HEK293 (cell line): ENCODE data around the gene AHRR.
A peak's percentile ranks its signal among the peaks of the same experiment; 100 is the strongest.

Experiments
- BCL11B ChIP-seq: fragments of 450-650 bp; formaldehyde crosslinking; IDR thresholded peaks from 2 replicates; pipeline ENCODE4 v1.5.1; 2016; ENCODE audit warnings: low read depth, missing biosample characterization, missing genetic modification characterization
- EGR2 ChIP-seq: fragments of 450-650 bp; formaldehyde crosslinking; IDR thresholded peaks from 2 replicates; pipeline ENCODE4 v1.5.1; 2016; ENCODE audit warnings: low read depth, missing biosample characterization, missing genetic modification characterization
- GLIS2 ChIP-seq: fragments of 450-650 bp; formaldehyde crosslinking; IDR thresholded peaks from 2 replicates; pipeline ENCODE4 v1.5.1; 2016; ENCODE audit warnings: missing biosample characterization, missing genetic modification characterization
- KLF9 ChIP-seq: fragments of 450-650 bp; formaldehyde crosslinking; IDR thresholded peaks from 2 replicates; pipeline ENCODE4 v1.5.1; 2016; ENCODE audit warnings: missing biosample characterization, missing genetic modification characterization, low read depth
- MZF1 ChIP-seq: fragments of 450-650 bp; formaldehyde crosslinking; IDR thresholded peaks from 2 replicates; pipeline ENCODE4 v1.5.1; 2017; ENCODE audit warnings: missing biosample characterization, missing genetic modification characterization, borderline replicate concordance
- OSR2 ChIP-seq: fragments of 450-650 bp; formaldehyde crosslinking; IDR thresholded peaks from 2 replicates; pipeline ENCODE4 v1.5.1; 2016; ENCODE audit warnings: missing biosample characterization, missing genetic modification characterization
- PRDM1 ChIP-seq: fragments of 450-650 bp; formaldehyde crosslinking; IDR thresholded peaks from 2 replicates; pipeline ENCODE4; 2016; ENCODE audit warnings: missing biosample characterization, missing genetic modification characterization
- SALL2 ChIP-seq: fragments of 450-650 bp; formaldehyde crosslinking; IDR thresholded peaks from 2 replicates; pipeline ENCODE4 v1.5.0; 2017; ENCODE audit warnings: missing biosample characterization, mild to moderate bottlenecking, missing genetic modification characterization, borderline replicate concordance
- SP7 ChIP-seq: fragments of 450-650 bp; formaldehyde crosslinking; IDR thresholded peaks from 2 replicates; pipeline ENCODE4 v1.5.1; 2016; ENCODE audit warnings: missing biosample characterization, missing genetic modification characterization
- ZBTB48 ChIP-seq: fragments of 450-650 bp; formaldehyde crosslinking; IDR thresholded peaks from 2 replicates; pipeline ENCODE4 v1.5.1; 2016; ENCODE audit warnings: missing biosample characterization, missing genetic modification characterization
- ZBTB8A ChIP-seq: fragments of 450-650 bp; formaldehyde crosslinking; IDR thresholded peaks from 2 replicates; pipeline ENCODE4 v1.5.1; 2016; ENCODE audit warnings: missing biosample characterization, missing genetic modification characterization
- ZFP69B ChIP-seq: fragments of 450-650 bp; formaldehyde crosslinking; IDR thresholded peaks from 2 replicates; pipeline ENCODE4 v1.5.1; 2016; ENCODE audit warnings: missing biosample characterization, missing genetic modification characterization
- ZIC2 ChIP-seq: fragments of 450-650 bp; formaldehyde crosslinking; IDR thresholded peaks from 2 replicates; pipeline ENCODE4 v1.5.1; 2016; ENCODE audit warnings: missing biosample characterization, missing genetic modification characterization
- ZNF366 ChIP-seq: fragments of 450-650 bp; formaldehyde crosslinking; conservative IDR thresholded peaks from 2 replicates; pipeline ENCODE4 v1.5.1; 2016; ENCODE audit warnings: missing biosample characterization, missing genetic modification characterization
- ZNF423 ChIP-seq: fragments of 450-650 bp; formaldehyde crosslinking; IDR thresholded peaks from 2 replicates; pipeline ENCODE4 v1.5.1; 2016; ENCODE audit warnings: missing biosample characterization, missing genetic modification characterization
- ZNF521 ChIP-seq: fragments of 450-650 bp; formaldehyde crosslinking; IDR thresholded peaks from 2 replicates; pipeline ENCODE4 v1.5.1; 2017; ENCODE audit warnings: missing biosample characterization, mild to moderate bottlenecking, missing genetic modification characterization
- ZNF600 ChIP-seq: fragments of 450-650 bp; formaldehyde crosslinking; IDR thresholded peaks from 2 replicates; pipeline ENCODE4 v1.5.1; 2016; ENCODE audit warnings: missing biosample characterization, missing genetic modification characterization
- ZNF670 ChIP-seq: fragments of 450-650 bp; formaldehyde crosslinking; IDR thresholded peaks from 2 replicates; pipeline ENCODE4 v1.5.1; 2016; ENCODE audit warnings: missing biosample characterization, missing genetic modification characterization, low read depth
- ZNF747 ChIP-seq: fragments of 450-650 bp; formaldehyde crosslinking; IDR thresholded peaks from 2 replicates; pipeline ENCODE4 v1.5.1; 2016; ENCODE audit warnings: missing biosample characterization, missing genetic modification characterization
- ZNF777 ChIP-seq: fragments of 450-650 bp; formaldehyde crosslinking; IDR thresholded peaks from 2 replicates; pipeline ENCODE4 v1.5.1; 2017; ENCODE audit warnings: missing biosample characterization, missing genetic modification characterization, borderline replicate concordance
- TF ChIP-seq, protein P1 (sequence below): fragments of 450-650 bp; formaldehyde crosslinking; IDR thresholded peaks from 2 replicates; pipeline ENCODE4 v1.5.1; 2017; ENCODE audit warnings: missing biosample characterization, missing genetic modification characterization
- TF ChIP-seq, protein P2 (sequence below): fragments of 450-650 bp; formaldehyde crosslinking; IDR thresholded peaks from 2 replicates; pipeline ENCODE4 v1.5.1; 2016; ENCODE audit warnings: missing biosample characterization, missing genetic modification characterization
- TF ChIP-seq, protein P3 (sequence below): fragments of 450-650 bp; formaldehyde crosslinking; IDR thresholded peaks from 2 replicates; pipeline ENCODE4 v1.5.1; 2017; ENCODE audit warnings: missing biosample characterization, mild to moderate bottlenecking, missing genetic modification characterization, moderate library complexity
- TF ChIP-seq, protein P4 (sequence below): fragments of 450-650 bp; formaldehyde crosslinking; IDR thresholded peaks from 2 replicates; pipeline ENCODE4 v1.5.1; 2016; ENCODE audit warnings: missing biosample characterization, missing genetic modification characterization
- TF ChIP-seq, protein P5 (sequence below): fragments of 450-650 bp; formaldehyde crosslinking; IDR thresholded peaks from 2 replicates; pipeline ENCODE4 v1.5.1; 2016; ENCODE audit warnings: missing biosample characterization, missing genetic modification characterization
- TF ChIP-seq, protein P6 (sequence below): fragments of 450-650 bp; formaldehyde crosslinking; IDR thresholded peaks from 2 replicates; pipeline ENCODE4 v1.5.1; 2017; ENCODE audit warnings: missing biosample characterization, missing genetic modification characterization

The AHRR gene

DNA sequence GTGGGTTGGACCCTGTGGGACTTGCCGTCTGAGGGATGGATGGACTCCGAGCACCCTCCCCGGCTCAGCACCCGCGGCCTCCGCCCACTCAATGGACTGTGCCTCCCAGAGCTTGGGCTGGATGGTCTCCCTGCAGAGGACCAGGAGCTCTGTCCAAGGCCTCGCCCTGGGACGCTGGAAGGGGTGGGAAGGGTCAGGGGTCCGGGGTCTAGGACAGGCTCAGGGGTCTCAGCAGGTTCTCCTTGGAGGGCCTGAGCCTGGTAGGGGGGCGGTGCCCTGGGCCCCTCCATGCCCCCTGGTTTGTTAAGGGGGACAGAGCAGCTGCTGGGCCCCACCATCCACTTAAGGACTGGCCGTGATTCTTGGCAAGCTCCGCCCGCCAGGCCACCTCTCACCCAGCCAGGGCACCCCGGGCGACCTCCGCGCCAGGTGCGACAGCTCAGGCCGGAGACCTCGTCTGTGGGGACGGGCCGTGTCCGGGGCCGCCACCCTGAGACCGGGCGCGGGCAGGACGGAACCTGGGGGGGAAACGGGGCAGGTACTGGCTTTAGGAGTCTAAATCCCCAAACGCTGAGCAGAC, 150.7 kb downstream of the AHRR start (continued):
- TF ChIP-seq, protein P1, sequence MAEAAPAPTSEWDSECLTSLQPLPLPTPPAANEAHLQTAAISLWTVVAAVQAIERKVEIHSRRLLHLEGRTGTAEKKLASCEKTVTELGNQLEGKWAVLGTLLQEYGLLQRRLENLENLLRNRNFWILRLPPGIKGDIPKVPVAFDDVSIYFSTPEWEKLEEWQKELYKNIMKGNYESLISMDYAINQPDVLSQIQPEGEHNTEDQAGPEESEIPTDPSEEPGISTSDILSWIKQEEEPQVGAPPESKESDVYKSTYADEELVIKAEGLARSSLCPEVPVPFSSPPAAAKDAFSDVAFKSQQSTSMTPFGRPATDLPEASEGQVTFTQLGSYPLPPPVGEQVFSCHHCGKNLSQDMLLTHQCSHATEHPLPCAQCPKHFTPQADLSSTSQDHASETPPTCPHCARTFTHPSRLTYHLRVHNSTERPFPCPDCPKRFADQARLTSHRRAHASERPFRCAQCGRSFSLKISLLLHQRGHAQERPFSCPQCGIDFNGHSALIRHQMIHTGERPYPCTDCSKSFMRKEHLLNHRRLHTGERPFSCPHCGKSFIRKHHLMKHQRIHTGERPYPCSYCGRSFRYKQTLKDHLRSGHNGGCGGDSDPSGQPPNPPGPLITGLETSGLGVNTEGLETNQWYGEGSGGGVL (tag by site-specific recombination) = peak; percentile 54; the same call in 1 of the 2 replicates
- TF ChIP-seq ZBTB48 (peak; percentile 59; the same call in 1 of the 2 replicates), ZNF777 (tag by site-specific recombination) (no peak), ZBTB8A (peak; percentile 35; the same call in 1 of the 2 replicates), ZNF600 (tag by site-specific recombination) (no peak), ZNF521 (tag by site-specific recombination) (no peak), ZNF423 (tag by site-specific recombination) (no peak), BCL11B (tag by site-specific recombination) (0 out of 2 replicates have a peak, but pooled peaks have one; percentile 21), ZIC2 (tag by site-specific recombination) (peak; percentile 18; the same call in 1 of the 2 replicates), PRDM1 (tag by site-specific recombination) (no peak), ZNF747 (no peak), GLIS2 (tag by site-specific recombination) (peak; percentile 95), OSR2 (tag by site-specific recombination) (no peak), SALL2 (tag by site-specific recombination) (no peak), ZNF670 (tag by site-specific recombination) (no peak), ZNF366 (tag by site-specific recombination) (no peak), SP7 (tag by site-specific recombination) (peak; percentile 43; the same call in 1 of the 2 replicates), EGR2 (tag by site-specific recombination) (peak; percentile 60), KLF9 (tag by site-specific recombination) (peak; percentile 67), MZF1 (peak; percentile 53; the same call in 1 of the 2 replicates), ZFP69B (tag by site-specific recombination) (peak; percentile 100)
- TF ChIP-seq, protein P2, sequence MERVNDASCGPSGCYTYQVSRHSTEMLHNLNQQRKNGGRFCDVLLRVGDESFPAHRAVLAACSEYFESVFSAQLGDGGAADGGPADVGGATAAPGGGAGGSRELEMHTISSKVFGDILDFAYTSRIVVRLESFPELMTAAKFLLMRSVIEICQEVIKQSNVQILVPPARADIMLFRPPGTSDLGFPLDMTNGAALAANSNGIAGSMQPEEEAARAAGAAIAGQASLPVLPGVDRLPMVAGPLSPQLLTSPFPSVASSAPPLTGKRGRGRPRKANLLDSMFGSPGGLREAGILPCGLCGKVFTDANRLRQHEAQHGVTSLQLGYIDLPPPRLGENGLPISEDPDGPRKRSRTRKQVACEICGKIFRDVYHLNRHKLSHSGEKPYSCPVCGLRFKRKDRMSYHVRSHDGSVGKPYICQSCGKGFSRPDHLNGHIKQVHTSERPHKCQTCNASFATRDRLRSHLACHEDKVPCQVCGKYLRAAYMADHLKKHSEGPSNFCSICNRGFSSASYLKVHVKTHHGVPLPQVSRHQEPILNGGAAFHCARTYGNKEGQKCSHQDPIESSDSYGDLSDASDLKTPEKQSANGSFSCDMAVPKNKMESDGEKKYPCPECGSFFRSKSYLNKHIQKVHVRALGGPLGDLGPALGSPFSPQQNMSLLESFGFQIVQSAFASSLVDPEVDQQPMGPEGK (tag by site-specific recombination) = peak; percentile 57
- TF ChIP-seq, protein P3, sequence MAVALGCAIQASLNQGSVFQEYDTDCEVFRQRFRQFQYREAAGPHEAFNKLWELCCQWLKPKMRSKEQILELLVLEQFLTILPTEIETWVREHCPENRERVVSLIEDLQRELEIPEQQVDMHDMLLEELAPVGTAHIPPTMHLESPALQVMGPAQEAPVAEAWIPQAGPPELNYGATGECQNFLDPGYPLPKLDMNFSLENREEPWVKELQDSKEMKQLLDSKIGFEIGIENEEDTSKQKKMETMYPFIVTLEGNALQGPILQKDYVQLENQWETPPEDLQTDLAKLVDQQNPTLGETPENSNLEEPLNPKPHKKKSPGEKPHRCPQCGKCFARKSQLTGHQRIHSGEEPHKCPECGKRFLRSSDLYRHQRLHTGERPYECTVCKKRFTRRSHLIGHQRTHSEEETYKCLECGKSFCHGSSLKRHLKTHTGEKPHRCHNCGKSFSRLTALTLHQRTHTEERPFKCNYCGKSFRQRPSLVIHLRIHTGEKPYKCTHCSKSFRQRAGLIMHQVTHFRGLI = 0 out of 2 replicates have a peak, but pooled peaks have one; percentile 11
- TF ChIP-seq, protein P4, sequence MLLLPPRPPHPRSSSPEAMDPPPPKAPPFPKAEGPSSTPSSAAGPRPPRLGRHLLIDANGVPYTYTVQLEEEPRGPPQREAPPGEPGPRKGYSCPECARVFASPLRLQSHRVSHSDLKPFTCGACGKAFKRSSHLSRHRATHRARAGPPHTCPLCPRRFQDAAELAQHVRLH (tag by site-specific recombination) = no peak
- TF ChIP-seq, protein P5, sequence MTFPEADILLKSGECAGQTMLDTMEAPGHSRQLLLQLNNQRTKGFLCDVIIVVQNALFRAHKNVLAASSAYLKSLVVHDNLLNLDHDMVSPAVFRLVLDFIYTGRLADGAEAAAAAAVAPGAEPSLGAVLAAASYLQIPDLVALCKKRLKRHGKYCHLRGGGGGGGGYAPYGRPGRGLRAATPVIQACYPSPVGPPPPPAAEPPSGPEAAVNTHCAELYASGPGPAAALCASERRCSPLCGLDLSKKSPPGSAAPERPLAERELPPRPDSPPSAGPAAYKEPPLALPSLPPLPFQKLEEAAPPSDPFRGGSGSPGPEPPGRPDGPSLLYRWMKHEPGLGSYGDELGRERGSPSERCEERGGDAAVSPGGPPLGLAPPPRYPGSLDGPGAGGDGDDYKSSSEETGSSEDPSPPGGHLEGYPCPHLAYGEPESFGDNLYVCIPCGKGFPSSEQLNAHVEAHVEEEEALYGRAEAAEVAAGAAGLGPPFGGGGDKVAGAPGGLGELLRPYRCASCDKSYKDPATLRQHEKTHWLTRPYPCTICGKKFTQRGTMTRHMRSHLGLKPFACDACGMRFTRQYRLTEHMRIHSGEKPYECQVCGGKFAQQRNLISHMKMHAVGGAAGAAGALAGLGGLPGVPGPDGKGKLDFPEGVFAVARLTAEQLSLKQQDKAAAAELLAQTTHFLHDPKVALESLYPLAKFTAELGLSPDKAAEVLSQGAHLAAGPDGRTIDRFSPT (tag by site-specific recombination) = peak; percentile 42; the same call in 1 of the 2 replicates
- TF ChIP-seq, protein P6, sequence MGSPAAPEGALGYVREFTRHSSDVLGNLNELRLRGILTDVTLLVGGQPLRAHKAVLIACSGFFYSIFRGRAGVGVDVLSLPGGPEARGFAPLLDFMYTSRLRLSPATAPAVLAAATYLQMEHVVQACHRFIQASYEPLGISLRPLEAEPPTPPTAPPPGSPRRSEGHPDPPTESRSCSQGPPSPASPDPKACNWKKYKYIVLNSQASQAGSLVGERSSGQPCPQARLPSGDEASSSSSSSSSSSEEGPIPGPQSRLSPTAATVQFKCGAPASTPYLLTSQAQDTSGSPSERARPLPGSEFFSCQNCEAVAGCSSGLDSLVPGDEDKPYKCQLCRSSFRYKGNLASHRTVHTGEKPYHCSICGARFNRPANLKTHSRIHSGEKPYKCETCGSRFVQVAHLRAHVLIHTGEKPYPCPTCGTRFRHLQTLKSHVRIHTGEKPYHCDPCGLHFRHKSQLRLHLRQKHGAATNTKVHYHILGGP (tag by site-specific recombination) = no peak
